ENCODE data around the gene PRMT7.

The PRMT7 gene

DNA sequence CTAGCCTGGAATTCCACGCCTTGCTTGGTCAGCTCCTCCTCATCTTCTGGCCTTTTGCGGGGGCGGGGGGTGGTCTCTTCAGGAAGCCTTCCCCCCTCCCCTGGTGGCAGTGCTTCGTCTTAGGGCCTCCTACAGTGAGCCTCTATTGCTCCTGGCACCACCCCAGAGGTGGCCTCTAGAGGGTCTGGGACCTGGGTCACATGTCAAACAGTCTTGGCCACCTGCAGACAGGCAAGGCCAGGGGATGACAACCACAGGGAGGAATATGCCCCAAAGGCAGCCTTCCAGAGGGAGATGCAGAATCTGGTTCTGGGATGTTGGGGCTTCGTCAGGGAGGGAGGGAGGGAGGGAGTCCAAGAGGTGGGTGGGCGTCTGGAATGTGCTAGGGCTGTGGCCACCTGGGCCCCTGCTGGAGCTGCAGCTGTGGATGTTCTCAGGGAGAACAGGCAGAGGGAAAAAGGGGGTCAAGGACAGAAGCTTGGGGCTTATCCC is 86.9 kb downstream of the PRMT7 start:
- TF ChIP-seq, protein P1, sequence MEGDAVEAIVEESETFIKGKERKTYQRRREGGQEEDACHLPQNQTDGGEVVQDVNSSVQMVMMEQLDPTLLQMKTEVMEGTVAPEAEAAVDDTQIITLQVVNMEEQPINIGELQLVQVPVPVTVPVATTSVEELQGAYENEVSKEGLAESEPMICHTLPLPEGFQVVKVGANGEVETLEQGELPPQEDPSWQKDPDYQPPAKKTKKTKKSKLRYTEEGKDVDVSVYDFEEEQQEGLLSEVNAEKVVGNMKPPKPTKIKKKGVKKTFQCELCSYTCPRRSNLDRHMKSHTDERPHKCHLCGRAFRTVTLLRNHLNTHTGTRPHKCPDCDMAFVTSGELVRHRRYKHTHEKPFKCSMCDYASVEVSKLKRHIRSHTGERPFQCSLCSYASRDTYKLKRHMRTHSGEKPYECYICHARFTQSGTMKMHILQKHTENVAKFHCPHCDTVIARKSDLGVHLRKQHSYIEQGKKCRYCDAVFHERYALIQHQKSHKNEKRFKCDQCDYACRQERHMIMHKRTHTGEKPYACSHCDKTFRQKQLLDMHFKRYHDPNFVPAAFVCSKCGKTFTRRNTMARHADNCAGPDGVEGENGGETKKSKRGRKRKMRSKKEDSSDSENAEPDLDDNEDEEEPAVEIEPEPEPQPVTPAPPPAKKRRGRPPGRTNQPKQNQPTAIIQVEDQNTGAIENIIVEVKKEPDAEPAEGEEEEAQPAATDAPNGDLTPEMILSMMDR (IDR thresholded peaks at IDR 0.05; ENCODE audit: insufficient read depth, low read depth, low read length, missing control alignments): no peak
- no peak overlapping the region for H3K4me3 ChIP-seq (ENCODE audit: low read depth, low read length)
- no peak for DNase-seq (ENCODE audit: low read depth)

DNA sequence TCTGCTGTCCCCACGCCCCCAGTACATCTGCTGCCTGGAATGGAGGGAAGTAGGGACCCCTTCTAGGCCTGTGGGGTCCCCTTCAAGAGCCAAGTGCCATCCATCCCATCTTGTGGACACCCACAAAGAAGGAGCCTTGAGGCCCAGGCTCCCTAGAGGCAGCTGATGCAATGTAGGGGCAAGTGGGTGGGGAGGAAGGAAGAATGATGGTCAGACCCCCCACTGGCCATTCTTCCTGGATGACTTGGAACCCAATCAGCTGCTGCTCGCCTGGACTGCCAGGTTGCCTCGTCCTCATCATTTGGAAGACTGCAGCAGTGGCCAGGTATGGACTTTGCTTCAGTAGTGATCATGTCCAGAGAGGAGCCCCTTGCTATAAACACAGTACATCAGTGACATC is 88.6 kb downstream of the PRMT7 start:
- H3K4me3 ChIP-seq (ENCODE audit: low read depth, low read length): no peak overlapping the region
- DNase-seq (ENCODE audit: low read depth): no peak
- TF ChIP-seq, protein P1 (IDR thresholded peaks at IDR 0.05; ENCODE audit: insufficient read depth, low read depth, low read length, missing control alignments): no peak

DNA sequence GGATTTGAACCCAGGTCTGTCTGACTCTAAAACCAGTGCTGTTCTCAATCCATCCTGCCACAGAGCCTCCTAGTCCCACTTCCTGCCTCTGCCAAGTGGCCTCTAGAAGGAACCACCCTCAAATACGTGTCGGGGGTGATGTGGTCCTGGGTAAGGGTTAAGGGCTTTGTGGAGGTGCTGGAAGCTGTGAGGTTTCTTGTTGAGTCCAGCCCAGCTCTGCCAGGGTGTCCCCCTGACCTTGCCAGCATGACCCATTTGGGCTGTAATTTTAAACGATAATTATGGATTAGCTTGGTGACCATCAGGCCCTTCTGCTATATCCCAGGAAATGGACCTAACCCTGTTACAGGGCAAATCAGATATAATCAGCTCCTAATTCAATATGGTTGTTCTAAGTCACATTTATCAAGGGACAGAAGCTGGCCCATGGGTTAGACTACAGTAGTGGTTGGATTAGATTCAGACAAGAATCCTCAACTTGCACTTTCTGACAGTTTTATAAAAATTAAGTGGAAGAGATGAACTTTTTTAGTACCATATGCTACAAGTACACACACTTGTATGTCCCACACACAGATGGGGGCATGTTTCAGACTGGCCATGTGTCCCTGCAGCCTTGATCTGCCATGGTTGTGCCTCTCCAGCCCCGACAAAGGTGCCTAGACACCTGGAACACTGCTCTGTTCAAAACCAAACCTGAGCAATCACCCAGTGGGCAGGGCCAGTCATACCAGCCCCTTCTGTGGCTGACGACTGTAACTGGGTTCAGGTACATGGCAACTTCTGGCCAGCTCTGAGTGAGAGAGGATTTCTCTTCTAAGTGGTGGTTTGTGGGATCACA is 89.5 kb downstream of the PRMT7 start:
- TF ChIP-seq, protein P1 (IDR thresholded peaks at IDR 0.05; ENCODE audit: insufficient read depth, low read depth, low read length, missing control alignments): no peak
- H3K4me3 ChIP-seq (ENCODE audit: low read depth, low read length): no peak overlapping the region
- no peak for DNase-seq (ENCODE audit: low read depth)

DNA sequence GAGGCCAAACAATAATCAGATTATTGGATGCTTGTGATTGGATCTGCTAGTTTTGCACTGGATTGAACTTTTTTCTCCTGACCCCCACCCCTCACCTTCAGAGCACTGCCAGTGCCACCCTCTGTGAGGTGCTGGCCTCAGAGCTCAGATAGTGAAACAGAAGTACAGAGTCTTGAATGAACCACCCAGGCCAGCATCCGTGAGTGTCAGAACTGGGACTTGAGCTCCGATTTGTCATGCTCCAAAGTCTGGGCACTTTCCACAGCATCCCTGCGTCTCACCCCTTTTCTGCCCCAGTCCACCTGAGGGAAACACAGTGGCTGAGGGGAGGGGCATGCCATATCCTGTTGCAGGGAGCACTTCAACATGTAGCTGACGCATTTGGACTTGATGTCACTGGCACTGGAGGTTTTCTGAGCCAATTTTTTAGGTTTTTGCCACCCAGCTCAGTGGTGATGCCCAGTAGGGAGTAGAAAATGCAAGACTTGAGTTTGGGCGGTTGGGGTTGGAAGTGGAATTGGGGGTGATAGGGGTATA is 90.2 kb downstream of the PRMT7 start:
- TF ChIP-seq, protein P1 (IDR thresholded peaks at IDR 0.05; ENCODE audit: insufficient read depth, low read depth, low read length, missing control alignments): no peak
- no peak for DNase-seq (ENCODE audit: low read depth)
- H3K4me3 ChIP-seq (ENCODE audit: low read depth, low read length): no peak overlapping the region

DNA sequence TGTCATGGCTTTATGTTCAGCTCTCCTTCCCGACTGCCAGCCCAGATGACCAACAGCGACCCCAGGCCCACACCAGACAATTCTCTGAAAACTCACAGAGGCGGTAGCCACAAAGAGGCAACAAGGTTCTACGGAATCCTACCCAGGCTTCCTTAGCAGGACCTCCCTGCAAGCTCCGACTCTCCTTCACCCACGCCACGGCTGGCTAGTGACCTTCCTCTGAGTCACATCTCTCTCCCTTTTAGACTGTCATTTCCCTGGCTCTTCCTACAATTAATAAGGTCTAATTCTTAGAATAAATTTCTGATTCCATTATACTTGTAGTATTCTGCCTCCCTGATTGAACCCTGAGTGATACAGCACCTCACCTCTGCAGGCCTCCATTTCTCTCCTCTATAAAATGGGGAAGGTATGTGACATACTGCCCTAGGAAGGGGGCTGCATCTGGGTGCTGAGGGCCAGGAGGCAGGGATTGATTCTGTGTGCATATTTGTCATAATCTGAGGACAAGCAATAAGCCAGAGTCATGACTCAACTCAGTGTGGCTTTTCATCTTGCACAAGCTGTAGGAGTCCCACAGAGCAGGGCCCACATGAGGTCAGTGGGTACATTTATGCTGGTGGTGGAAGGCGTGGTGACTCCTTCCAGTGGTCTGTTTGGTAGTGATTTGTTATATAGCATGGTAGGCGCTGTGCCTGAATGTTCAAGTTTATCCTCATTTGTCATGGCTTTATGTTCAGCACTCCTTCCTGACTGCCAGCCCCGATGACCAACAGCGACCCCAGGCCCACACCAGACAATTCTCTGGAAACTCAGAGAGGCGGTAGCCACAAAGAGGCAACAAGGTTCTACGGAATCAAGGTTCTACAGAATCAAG is 91.3 kb downstream of the PRMT7 start:
- no peak overlapping the region for H3K4me3 ChIP-seq (ENCODE audit: low read depth, low read length)
- DNase-seq (ENCODE audit: low read depth): no peak
- TF ChIP-seq, protein P1 (IDR thresholded peaks at IDR 0.05; ENCODE audit: insufficient read depth, low read depth, low read length, missing control alignments): no peak

DNA sequence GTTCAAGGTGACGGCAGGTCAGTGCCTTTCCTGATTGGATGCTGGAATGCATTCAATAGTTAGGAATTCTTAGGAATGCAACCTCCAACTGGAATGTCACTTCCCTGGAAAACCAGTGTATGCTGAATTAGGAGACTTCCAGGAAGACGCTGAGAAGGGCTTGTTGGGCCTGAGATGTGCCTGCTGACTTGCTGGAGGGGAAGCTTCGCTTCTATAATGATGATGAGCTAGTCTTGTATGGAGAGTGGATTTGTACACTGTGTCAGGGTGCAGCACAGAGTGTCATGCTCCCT is 91.9 kb downstream of the PRMT7 start:
- DNase-seq (ENCODE audit: low read depth): no peak
- H3K4me3 ChIP-seq (ENCODE audit: low read depth, low read length): no peak overlapping the region
- TF ChIP-seq, protein P1 (IDR thresholded peaks at IDR 0.05; ENCODE audit: insufficient read depth, low read depth, low read length, missing control alignments): no peak

Data from GM12865 (cell line).